AG09309 (cell line): ENCODE measurements around the gene CCSAP.
"Not testable (repeated sequence)": the region's sequence is repeated elsewhere in the genome, so short reads cannot be mapped to it uniquely, and the experiment has no call there.

Experiments used
- DNase-seq: peaks from one replicate; pipeline ENCODE4 v3.0.0-alpha.2; 2010; ENCODE audit warnings: low read depth
- H3K4me3 ChIP-seq: 2 replicates; pipeline ENCODE4 v1.5.1; 2011; ENCODE audit warnings: mild to moderate bottlenecking, low read depth, low read length, moderate library complexity; ENCODE audit not compliant: control insufficient read depth
- TF ChIP-seq, protein P1 (sequence below): IDR thresholded peaks from 2 replicates; pipeline ENCODE4 v1.5.1; 2011; ENCODE audit warnings: mild to moderate bottlenecking, low read depth, low read length, inconsistent platforms; ENCODE audit not compliant: insufficient read depth, control insufficient read depth; ENCODE audit errors: missing control alignments

CCSAP gene

DNA sequence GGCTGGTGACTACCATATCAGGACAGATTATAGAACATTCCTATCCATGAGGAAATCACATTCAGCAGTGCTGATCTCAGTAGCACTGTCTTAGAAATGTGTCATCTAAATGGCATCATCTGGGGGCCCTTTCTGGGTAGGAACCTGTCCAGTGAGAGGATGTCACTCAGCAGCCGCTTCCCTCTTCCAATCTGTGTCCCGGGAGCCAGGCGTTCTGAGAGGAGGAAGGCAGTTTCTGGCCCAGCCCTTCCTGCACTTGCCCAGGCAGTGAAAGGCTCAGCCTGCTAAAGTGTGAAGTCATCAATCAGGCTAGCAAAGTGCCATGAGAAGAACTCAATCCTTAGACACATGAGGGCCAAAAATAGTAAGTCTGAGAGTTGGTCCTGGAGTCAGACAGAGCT, 46.3 kb downstream of the CCSAP start:
- TF ChIP-seq, protein P1, sequence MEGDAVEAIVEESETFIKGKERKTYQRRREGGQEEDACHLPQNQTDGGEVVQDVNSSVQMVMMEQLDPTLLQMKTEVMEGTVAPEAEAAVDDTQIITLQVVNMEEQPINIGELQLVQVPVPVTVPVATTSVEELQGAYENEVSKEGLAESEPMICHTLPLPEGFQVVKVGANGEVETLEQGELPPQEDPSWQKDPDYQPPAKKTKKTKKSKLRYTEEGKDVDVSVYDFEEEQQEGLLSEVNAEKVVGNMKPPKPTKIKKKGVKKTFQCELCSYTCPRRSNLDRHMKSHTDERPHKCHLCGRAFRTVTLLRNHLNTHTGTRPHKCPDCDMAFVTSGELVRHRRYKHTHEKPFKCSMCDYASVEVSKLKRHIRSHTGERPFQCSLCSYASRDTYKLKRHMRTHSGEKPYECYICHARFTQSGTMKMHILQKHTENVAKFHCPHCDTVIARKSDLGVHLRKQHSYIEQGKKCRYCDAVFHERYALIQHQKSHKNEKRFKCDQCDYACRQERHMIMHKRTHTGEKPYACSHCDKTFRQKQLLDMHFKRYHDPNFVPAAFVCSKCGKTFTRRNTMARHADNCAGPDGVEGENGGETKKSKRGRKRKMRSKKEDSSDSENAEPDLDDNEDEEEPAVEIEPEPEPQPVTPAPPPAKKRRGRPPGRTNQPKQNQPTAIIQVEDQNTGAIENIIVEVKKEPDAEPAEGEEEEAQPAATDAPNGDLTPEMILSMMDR: no peak
- DNase-seq: peak; percentile 24
- H3K4me3 ChIP-seq: no peak overlapping the region

GRCh38 chr1:229295745-229296144, 47.1 kb downstream of the CCSAP start:
- no peak overlapping the region for H3K4me3 ChIP-seq
- no peak for DNase-seq
- TF ChIP-seq, protein P1: no peak

DNA sequence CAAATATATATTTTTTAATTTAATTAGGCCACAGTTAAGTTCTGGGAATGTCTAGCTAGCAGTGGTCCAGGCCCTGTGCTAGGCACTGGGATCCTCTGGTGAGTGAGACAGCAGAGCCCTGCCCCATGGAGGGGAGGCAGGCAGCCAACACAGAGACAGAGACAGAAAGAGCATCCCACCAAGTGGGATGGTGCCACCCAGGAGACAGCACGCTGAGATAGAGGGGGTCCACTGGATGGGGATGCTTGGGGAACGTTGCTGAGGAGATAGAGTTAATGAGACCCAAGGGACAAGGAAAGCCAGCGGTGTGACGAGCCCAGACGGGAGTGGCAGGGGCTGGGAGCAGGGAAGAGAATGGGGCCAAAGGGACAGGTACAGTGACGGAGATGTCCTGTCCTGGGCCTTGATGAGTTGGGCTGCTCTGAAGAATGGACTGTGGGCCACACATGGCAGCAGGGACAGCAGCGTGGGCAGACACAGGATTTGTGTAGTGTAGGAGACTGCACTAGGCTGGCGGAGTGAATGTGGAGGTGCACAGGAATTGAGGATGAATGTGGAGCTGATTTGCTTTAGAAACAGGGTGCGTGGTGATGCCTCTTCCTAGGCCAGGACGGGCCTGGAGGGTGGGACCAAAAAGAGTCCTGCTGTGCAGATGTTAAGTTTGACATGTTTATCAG, 49.2 kb downstream of the CCSAP start:
- DNase-seq: no peak
- TF ChIP-seq, protein P1: no peak
- H3K4me3 ChIP-seq: no peak overlapping the region

- not testable (repeated sequence) for H3K4me3 ChIP-seq, DNase-seq
Observed at GRCh38 chr1:229291686-229292085, 51.2 kb downstream of the CCSAP start.

DNA sequence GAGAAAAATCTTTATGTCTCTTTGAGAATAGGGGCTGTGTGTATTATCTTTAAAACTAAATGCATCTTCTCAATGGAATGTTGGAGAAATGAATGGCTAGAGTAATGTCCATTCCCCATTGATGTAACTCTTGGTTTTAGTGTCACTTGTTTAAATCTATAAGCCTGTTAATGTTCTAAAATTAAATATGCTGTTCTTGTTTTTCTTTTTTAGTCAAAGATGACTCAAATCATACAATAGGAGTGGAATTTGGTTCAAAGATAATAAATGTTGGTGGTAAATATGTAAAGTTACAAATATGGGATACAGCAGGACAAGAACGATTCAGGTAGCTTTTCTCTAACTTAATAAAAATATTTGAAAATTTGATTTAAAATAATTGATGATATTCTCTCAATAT, 54.3 kb downstream of the CCSAP start:
- no peak overlapping the region for H3K4me3 ChIP-seq
- TF ChIP-seq, protein P1: no peak
- no peak for DNase-seq

DNA sequence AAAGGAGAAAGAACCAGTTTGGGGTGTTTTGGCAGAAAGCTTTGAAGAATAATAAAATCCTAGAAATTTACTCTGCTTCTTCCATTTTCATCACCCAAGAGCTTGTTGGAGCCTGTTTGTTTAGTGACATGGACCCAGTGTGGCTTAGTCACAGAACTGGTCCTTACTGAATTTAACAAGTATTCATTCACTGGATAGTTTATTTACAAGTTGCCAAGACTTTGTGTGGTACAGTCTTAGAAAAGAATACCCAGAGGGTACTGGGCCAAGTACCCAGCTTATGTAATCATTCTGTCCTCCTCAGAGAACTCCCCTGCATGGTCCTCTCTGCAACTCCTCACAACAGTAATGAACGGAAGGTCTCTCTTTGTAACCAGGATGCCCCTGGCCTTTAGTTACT, 55.6 kb downstream of the CCSAP start:
- no peak overlapping the region for H3K4me3 ChIP-seq
- TF ChIP-seq, protein P1: no peak
- DNase-seq: no peak

DNA sequence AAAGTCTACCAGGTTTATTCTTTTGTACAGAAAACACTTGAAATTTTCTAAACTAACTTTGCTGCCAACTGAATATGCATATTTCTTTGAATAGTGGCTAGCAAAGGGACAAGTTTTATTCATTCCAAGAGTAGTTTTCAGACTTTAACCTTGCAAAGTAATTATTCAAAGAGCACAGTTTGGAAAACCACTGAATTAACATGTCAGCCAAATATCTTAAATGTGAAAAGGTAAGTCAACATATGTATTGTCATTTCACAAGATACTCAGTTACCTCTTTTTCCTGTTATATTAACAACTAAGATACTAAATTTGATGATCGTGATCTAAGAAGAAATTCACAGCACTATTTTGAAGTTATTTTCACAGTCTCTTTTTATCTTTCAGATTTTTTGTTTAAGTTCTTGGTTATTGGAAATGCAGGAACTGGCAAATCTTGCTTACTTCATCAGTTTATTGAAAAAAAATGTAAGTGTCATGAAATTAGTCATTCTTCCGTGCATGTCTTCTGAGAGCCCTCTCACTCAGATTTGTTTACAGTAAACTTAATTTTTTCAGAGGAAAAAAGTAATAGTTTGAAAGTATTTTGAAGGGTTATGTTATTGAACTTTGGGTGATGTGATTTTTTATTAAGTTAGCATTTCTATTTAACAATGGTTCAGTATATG, 56.6 kb downstream of the CCSAP start:
- DNase-seq: no peak
- H3K4me3 ChIP-seq: no peak overlapping the region
- TF ChIP-seq, protein P1: no peak
